GM12878 (cell line): Measurements from ENCODE around the gene C20orf144. TPM values are rescaled to one million over a fixed set of nuclear protein-coding genes. Genes with fewer than 3 reads are reported as not detected.

Experiments
- ATAC-seq: fragments of 200-7000 bp; cut with Tn5 transposase; 3 replicates; pipeline ENCODE4 v1.9.1; 2020; ENCODE audit warnings: mild to moderate bottlenecking, moderate library complexity
- BruUV-seq: library from RNA; stranded (reverse); fragments of 400-500 nt; replicated peaks from 2 replicates; lab custom pipeline; 2021; lab: Mats Ljungman, UMichigan
- CTCF ChIA-PET: fragments of 300-600 bp; sonication (Branson Sonifier 250); formaldehyde crosslinking; extraction: SDS; loops from one replicate; lab custom pipeline; 2021; ENCODE audit warnings: inconsistent platforms; lab: Yijun Ruan, JAX
- POLR2A ChIA-PET: fragments of 350-600 bp; formaldehyde crosslinking; extraction: SDS; loops from one replicate; lab custom pipeline; 2021; ENCODE audit warnings: inconsistent platforms; lab: Charles Lee
- RAD21 ChIA-PET: fragments of 300-600 bp; sonication (Branson Sonifier 250); formaldehyde crosslinking; loops from one replicate; lab custom pipeline; 2023; ENCODE audit warnings: antibody characterized with exemption; ENCODE audit not compliant: unreplicated experiment; lab: Charles Lee
- SMC1A ChIA-PET: fragments of 300-600 bp; sonication (Branson Sonifier 250); formaldehyde crosslinking; loops from one replicate; lab custom pipeline; 2023; ENCODE audit not compliant: unreplicated experiment, uncharacterized antibody; lab: Charles Lee
- DNase-seq: peaks from one replicate; pipeline ENCODE4 v3.0.0-alpha.2; 2011; ENCODE audit warnings: low read depth, low spot score
- FAIRE-seq: peaks from 3 replicates; lab custom pipeline; 2011; peaks lifted over from hg19 to GRCh38; lab: Jason Lieb, UNC
- H2AFZ ChIP-seq: 2 replicates; pipeline ENCODE4 v1.6.0; 2011; ENCODE audit warnings: low read depth, low read length, control low read depth; ENCODE audit not compliant: control insufficient read depth
- H3K27ac ChIP-seq: 2 replicates; pipeline ENCODE4 v1.5.1; 2011; ENCODE audit warnings: control low read depth; ENCODE audit not compliant: control insufficient read depth, insufficient read depth
- H3K27me3 ChIP-seq, 2 experiments: replicated peaks in 1 of 2; 2 replicates each; pipeline versions ENCODE4 v1.6.0 to v1.6.1; 2011; ENCODE audit warnings: low read length in 1 of 2; ENCODE audit not compliant: control insufficient read depth in 2 of 2, insufficient read depth in 2 of 2
- H3K36me3 ChIP-seq, 2 experiments: 2 replicates each; pipeline ENCODE4 v1.5.1; 2011; ENCODE audit warnings: low read length in 1 of 2; ENCODE audit not compliant: control insufficient read depth in 2 of 2, insufficient read depth in 2 of 2
- H3K4me1 ChIP-seq: 2 replicates; pipeline ENCODE4 v1.6.1; 2011; ENCODE audit warnings: mild to moderate bottlenecking, low read length, moderate library complexity, mixed read lengths; ENCODE audit not compliant: control insufficient read depth, insufficient read depth
- H3K4me2 ChIP-seq: 2 replicates; pipeline ENCODE4 v1.6.0; 2011; ENCODE audit warnings: control low read depth; ENCODE audit not compliant: control insufficient read depth, insufficient read depth
- H3K4me3 ChIP-seq: fragments of 200-600 bp; sonication (generic); 2 replicates; pipeline ENCODE4 v1.5.1; 2016
- H3K79me2 ChIP-seq: 2 replicates; pipeline ENCODE4 v1.6.0; 2011; ENCODE audit warnings: low read length; ENCODE audit not compliant: control insufficient read depth, insufficient read depth
- H3K9ac ChIP-seq: 2 replicates; pipeline ENCODE4 v1.8.0; 2011; ENCODE audit warnings: low read length, control low read depth, mixed read lengths; ENCODE audit not compliant: control insufficient read depth, insufficient read depth
- H3K9me3 ChIP-seq: replicated peaks from 3 replicates; pipeline ENCODE4 v1.5.1; 2011; ENCODE audit warnings: mild to moderate bottlenecking, low read length; ENCODE audit not compliant: control insufficient read depth, insufficient read depth
- H4K20me1 ChIP-seq: 2 replicates; pipeline ENCODE4 v1.6.0; 2011; ENCODE audit not compliant: control insufficient read depth, insufficient read depth
- ASH2L ChIP-seq: fragments of 300-600, 200-600 bp; sonication (generic); IDR thresholded peaks from 2 replicates; pipeline ENCODE4 v1.6.1; 2017; ENCODE audit warnings: low read depth, mild to moderate bottlenecking, borderline replicate concordance
- ATF7 ChIP-seq: fragments of 450-650 bp; IDR thresholded peaks from 2 replicates; pipeline ENCODE4 v1.6.1; 2016; ENCODE audit warnings: low read depth, mild to moderate bottlenecking
- CBX5 ChIP-seq: sonication (generic); IDR thresholded peaks from 2 replicates; pipeline ENCODE4 v1.6.1; 2016; ENCODE audit warnings: low read depth, moderate library complexity, mild to moderate bottlenecking, inconsistent platforms
- CHD4 ChIP-seq: fragments of 200-600 bp; sonication (generic); IDR thresholded peaks from 2 replicates; pipeline ENCODE4 v1.6.1; 2016; ENCODE audit warnings: mild to moderate bottlenecking
- CREM ChIP-seq: IDR thresholded peaks from 2 replicates; pipeline ENCODE4 v1.6.1; 2014; ENCODE audit warnings: antibody characterized with exemption, low read depth
- EED ChIP-seq: sonication (generic); IDR thresholded peaks from 2 replicates; pipeline ENCODE4 v1.6.1; 2016; ENCODE audit warnings: antibody characterized with exemption, low read depth
- IRF4 ChIP-seq: IDR thresholded peaks from 2 replicates; pipeline ENCODE4 v1.6.1; 2011; ENCODE audit warnings: low read depth, low read length
- KDM1A ChIP-seq: fragments of 200-600 bp; sonication (generic); IDR thresholded peaks from 2 replicates; pipeline ENCODE4 v1.6.1; 2016; ENCODE audit warnings: borderline replicate concordance
- LARP7 ChIP-seq: fragments of 450-650 bp; IDR thresholded peaks from 2 replicates; pipeline ENCODE4 v1.6.1; 2017; ENCODE audit warnings: mild to moderate bottlenecking
- MTA3 ChIP-seq: IDR thresholded peaks from 2 replicates; pipeline ENCODE4 v1.6.1; 2012; ENCODE audit warnings: low read length, inconsistent platforms, borderline replicate concordance
- REST ChIP-seq: IDR thresholded peaks from 2 replicates; pipeline ENCODE4 v1.6.1; 2012; ENCODE audit warnings: mild to moderate bottlenecking, low read depth, low read length
- SRF ChIP-seq, 2 experiments: IDR thresholded peaks; 2 replicates each; pipeline ENCODE4 v1.6.1; 2011; ENCODE audit warnings: low read depth in 2 of 2, low read length in 2 of 2, mild to moderate bottlenecking in 1 of 2, moderate library complexity in 1 of 2
- STAT1 ChIP-seq: fragments of 450-650 bp; conservative IDR thresholded peaks from 2 replicates; pipeline ENCODE4 v1.6.1; 2014; ENCODE audit warnings: antibody characterized with exemption, mild to moderate bottlenecking
- SUPT20H ChIP-seq: IDR thresholded peaks from 2 replicates; pipeline ENCODE4 v1.6.1; 2011; ENCODE audit warnings: low read depth, mild to moderate bottlenecking, low read length, moderate library complexity, borderline replicate concordance; ENCODE audit not compliant: control insufficient read depth
- ZNF24 ChIP-seq: fragments of 450-650 bp; IDR thresholded peaks from 2 replicates; pipeline ENCODE4 v1.6.1; 2017; ENCODE audit warnings: antibody characterized with exemption, mild to moderate bottlenecking
- ZNF384 ChIP-seq: IDR thresholded peaks from 2 replicates; pipeline ENCODE4 v1.6.1; 2012; ENCODE audit warnings: low read depth, mild to moderate bottlenecking, low read length, improper control_type of control experiment, borderline replicate concordance
- WGBS: methylation state at CpG from one replicate; pipeline ENCODE4 v1.1.6; 2016; ENCODE audit warnings: low lambda C conversion rate; ENCODE audit not compliant: insufficient replicate concordance, insufficient coverage; ENCODE audit errors: missing lambda C conversion rate; 5-methylcytosine and 5-hydroxymethylcytosine counted together
- in situ Hi-C: fragments of 300-500 bp; cut with MboI; formaldehyde crosslinking; loops from 9 replicates; pipeline ENCODE4 v1.14.3; 2018; ENCODE audit warnings: mixed read lengths
- intact Hi-C: fragments of 100-400 bp; cut with micrococcal nuclease; formaldehyde crosslinking; loops from one replicate; pipeline ENCODE4 v1.14.2; 2022; ENCODE audit not compliant: unreplicated experiment
- polyA plus RNA-seq, 11 experiments: library from polyadenylated mRNA; depleted of rRNA in 4 of 11; unstranded in 6 of 11; stranded (reverse) in 5 of 11; fragments of >200 nt; fragmentation: Nextera tagmentation in 4 of 11; fragmentation: Illumina TruSeq in 1 of 11; extraction: Ambion mirVana in 4 of 11; extraction: Trizol in 1 of 11; gene quantifications; 1 replicate in 1 of 11; 2 replicates in 10 of 11; pipeline versions ENCODE4 v1.2.1 to v1.2.3, GENCODE V29; 2011 to 2016; ENCODE audit warnings: inconsistent platforms in 2 of 11, missing spikeins in 2 of 11, low read depth in 1 of 11
- total RNA-seq, 4 experiments: library from RNA; depleted of rRNA in 3 of 4; stranded (reverse); fragments of >200 nt in 3 of 4; fragmentation: Illumina TruSeq in 1 of 4; extraction: Trizol in 1 of 4; gene quantifications; 2 replicates each; pipeline versions ENCODE4 v1.2.1 to v1.2.3, GENCODE V29; 2013 to 2021
- TF ChIP-seq, protein P1 (sequence below): IDR thresholded peaks from 2 replicates; pipeline ENCODE4 v1.6.1; 2011; ENCODE audit warnings: low read depth, mild to moderate bottlenecking, low read length, moderate library complexity, borderline replicate concordance; ENCODE audit errors: extremely low read depth

The C20orf144 gene
- total and polyA plus RNA-seq, 10 of the 15 experiments (the other 5 are each of a cell fraction or from before 2014, with no cell fraction given), result 0.04 to 0.62 (median 0.23) TPM; not detected in 2

GRCh38 chr20:33629533-33629932 lies 32.6 kb upstream of the C20orf144 start:
- BruUV-seq, result no TSS peak
- H3K27me3 ChIP-seq, result no peaks in the 10 kb centered on the region
- no peaks in the 10 kb centered on the region for H3K79me2 ChIP-seq
- no peak overlapping the region for H3K27ac ChIP-seq
- WGBS, result 97% methylated on average over 10 of the region's 10 CpGs
- no peaks in the 10 kb centered on the region for H4K20me1 ChIP-seq
- H3K4me1 ChIP-seq, result no peaks in the 10 kb centered on the region
- no peak overlapping the region for H3K9ac ChIP-seq
- ATAC-seq (no peak), DNase-seq (no peak), FAIRE-seq (no peak)
- intact Hi-C loops, result no loop called here
- peaks cover 0 to 5% of the 10 kb centered on the region in 2 experiments; a peak in 2 of 4 replicates for H3K36me3 ChIP-seq
- H2AFZ ChIP-seq, result no peak overlapping the region
- CTCF ChIA-PET, result no interaction called here
- no peak overlapping the region for H3K4me3 ChIP-seq
- in situ Hi-C loops, result no loop called here
- SMC1A ChIA-PET, result no interaction called here
- TF ChIP-seq SRF (IDR thresholded peaks at IDR 0.05; ENCODE audit: low read depth in 2 of 2, low read length in 2 of 2) (no peak), ASH2L (no peak), CHD4 (no peak), IRF4 (no peak), LARP7 (no peak), ZNF24 (no peak), SUPT20H (no peak), MTA3 (no peak), CREM (no peak), REST (no peak), EED (no peak), CBX5 (no peak), ATF7 (no peak), KDM1A (no peak), STAT1 (no peak), ZNF384 (no peak)
- TF ChIP-seq, protein P1, sequence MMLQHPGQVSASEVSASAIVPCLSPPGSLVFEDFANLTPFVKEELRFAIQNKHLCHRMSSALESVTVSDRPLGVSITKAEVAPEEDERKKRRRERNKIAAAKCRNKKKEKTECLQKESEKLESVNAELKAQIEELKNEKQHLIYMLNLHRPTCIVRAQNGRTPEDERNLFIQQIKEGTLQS, result no peak
- POLR2A ChIA-PET, result no interaction called here
- H3K4me2 ChIP-seq, result no peak overlapping the region
- RAD21 ChIA-PET, result no interaction called here
- no peaks in the 10 kb centered on the region for H3K9me3 ChIP-seq
